Skeletal muscle tissue (tissue), 4 donors: ENCODE results near the gene C5AR2. TPM values are rescaled to one million over a fixed set of nuclear protein-coding genes. Genes with fewer than 3 reads are reported as not detected.

Source experiments
- H3K27ac ChIP-seq: one replicate; pipeline ENCODE4 v1.7.0; 2013; ENCODE audit warnings: mild to moderate bottlenecking, low read depth, low read length, inconsistent platforms
- H3K27me3 ChIP-seq, 3 donors: one replicate each; pipeline ENCODE4 v1.7.0; 2013; ENCODE audit warnings: low read length in 3 of 3; ENCODE audit not compliant: control insufficient read depth in 3 of 3, insufficient read depth in 3 of 3
- H3K36me3 ChIP-seq, 3 donors: one replicate each; pipeline ENCODE4 v1.7.0; 2013; ENCODE audit warnings: low read length in 3 of 3; ENCODE audit not compliant: control insufficient read depth in 3 of 3, insufficient read depth in 3 of 3
- H3K4me1 ChIP-seq, 3 donors: one replicate each; pipeline ENCODE4 v1.7.0; 2013; ENCODE audit warnings: low read length in 3 of 3, mild to moderate bottlenecking in 3 of 3; ENCODE audit not compliant: control insufficient read depth in 3 of 3, insufficient read depth in 3 of 3
- H3K4me3 ChIP-seq, 3 donors: one replicate each; pipeline ENCODE4 v1.7.0; 2013; ENCODE audit warnings: low read length in 3 of 3
- H3K9ac ChIP-seq, 3 donors: one replicate each; pipeline ENCODE4 v1.7.0; 2013; ENCODE audit warnings: low read length in 3 of 3, mild to moderate bottlenecking in 3 of 3, moderate library complexity in 2 of 3, low read depth in 1 of 3
- H3K9me3 ChIP-seq, 3 donors: one replicate each; pipeline ENCODE4 v1.7.0; 2013; ENCODE audit warnings: low read length in 3 of 3; ENCODE audit not compliant: control insufficient read depth in 3 of 3
- total RNA-seq: library from RNA; depleted of rRNA; stranded (reverse); fragments of >200 nt; gene quantifications from one replicate; pipeline ENCODE4 v1.2.3, GENCODE V29; 2014
- donor health status: Osteomylitis.

C5AR2 gene
- total RNA-seq, 1 donor from 2014 or later: 0.52 TPM

DNA sequence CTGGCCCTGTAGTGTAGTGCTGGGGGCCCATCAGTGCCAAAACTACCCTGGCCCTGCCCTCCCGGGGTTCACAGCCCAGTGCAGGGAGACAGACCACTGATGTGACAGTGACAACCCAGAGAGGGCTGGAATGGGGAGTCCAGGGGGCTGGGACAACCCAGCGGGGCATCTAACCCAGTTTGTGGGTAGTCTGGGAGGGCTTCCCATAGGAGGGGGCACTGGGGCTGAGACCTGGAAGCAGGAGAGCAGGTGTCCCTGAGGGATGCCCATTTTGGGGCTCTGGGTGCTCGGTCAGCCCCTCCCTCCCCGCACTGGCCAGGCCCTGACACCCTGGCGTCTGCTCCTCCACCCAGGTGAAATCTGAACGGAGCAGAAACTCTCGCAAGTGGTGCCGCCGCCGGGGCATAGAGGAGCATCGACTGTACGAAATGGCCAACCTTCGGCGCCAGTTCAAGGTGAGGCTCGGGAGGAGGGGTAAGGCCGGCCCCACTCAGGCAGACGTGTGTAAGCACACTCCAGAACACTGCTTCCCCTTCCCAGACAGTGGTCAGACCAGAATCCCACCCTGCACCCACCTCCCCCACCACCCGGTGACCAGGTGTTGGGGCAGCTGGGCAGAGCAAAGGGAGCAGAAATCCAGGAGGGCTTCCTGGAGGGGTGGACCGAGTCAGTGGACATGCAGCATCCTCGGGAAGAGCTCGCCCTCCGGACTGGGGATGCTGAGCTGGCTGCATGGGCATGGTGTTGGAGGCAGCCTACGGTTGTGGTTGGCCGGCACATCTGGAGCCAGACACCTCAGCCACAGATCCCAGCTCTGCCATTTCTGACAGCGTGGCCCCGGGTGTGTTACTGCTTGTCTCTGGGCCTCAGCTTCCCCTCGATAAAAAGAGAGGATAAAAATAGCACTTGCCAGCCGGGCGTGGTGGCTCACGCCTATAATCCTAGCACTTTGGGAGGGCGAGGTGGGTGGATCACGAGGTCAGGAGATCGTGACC lies 41.6 kb downstream of the C5AR2 start:
- Histone ChIP-seq H3K27ac (no peak overlapping the region), H3K36me3 (peaks cover 61 to 65% (median 65%) of the 10 kb centered on the region in 3 donors), H3K27me3 (no peaks in the 10 kb centered on the region), H3K9me3 (no peaks in the 10 kb centered on the region), H3K4me3 (no peak overlapping the region), H3K9ac (no peak overlapping the region), H3K4me1 (peaks cover 0 to 10% (median 7%) of the 10 kb centered on the region in 3 donors)

DNA sequence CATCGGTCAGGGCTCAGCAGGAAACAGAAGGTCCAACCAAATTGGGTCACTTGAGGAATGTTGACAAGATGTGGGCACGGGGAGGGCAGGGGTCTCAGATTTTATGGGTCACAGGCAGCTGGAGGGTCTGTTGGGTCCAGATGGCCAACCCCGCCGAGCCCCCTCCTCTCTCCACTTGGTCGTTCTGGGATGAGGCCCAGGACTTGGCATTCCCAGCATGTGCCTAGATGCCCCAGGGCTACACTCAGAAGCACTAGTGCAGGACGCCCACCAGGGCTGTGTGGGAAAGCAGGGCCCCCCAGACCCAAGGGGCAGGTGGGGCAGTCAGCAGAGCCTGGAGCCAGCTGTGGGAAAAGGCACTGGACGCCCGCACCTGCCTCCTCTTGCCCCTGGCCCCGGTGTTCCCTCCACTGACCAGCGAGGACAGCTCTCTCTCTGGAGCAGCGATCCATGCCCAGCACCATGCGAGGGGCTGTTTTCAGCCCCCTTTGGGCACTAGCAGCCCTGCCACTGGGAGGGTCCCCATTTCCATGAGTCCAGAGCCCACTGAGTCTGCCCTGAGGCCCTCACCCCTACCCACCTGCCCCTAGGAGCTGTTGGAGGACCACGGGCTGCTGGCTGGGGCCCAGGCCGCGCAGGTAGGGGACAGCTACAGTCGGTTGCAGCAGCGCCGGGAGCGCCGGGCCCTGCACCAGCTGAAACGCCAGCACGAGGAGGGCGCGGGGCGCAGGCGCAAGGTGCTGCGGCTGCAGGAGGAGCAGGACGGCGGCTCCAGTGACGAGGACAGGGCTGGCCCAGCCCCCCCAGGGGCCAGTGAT lies 43.1 kb downstream of the C5AR2 start:
- H3K36me3 ChIP-seq: peaks cover 54 to 56% (median 55%) of the 10 kb centered on the region in 3 donors

DNA sequence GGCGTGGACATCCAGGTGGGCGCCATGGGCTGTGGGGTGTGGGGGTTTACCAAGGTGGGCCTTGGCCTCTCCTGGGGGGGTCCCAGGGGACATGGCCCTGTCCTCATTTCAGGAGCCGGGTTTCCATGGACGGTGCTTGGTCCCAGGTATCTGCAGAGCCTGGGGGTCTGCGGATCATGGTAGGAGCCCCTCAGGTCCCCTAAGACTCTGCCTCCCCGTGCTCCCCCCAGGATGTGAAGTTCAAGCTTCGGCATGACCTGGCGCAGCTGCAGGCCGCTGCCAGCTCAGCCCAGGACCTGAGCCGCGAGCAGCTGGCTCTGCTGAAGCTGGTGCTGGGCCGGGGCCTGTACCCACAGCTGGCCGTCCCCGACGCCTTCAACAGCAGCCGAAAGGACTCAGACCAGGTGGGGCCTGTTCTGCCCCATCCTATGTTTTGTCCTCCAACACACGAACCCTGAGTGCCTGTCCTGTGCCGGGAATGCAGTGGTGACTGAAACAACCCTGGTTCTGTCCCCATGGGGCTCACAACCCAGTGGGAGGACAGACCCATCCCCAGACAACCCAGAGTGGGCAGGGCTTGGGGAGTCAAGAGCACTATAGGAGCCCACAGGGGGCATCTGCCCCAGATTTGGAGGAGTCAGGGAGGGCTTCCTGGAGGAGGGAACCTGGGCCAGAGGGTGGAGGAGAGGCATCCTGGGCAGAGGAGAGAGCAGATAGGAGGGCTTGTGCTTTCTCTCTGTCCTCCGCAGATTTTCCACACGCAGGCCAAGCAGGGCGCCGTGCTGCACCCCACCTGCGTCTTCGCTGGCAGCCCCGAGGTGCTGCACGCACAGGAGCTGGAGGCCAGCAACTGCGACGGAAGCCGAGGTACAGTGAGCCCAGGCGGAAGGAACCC lies 44.0 kb downstream of the C5AR2 start:
- Histone ChIP-seq H3K36me3 (peaks cover 54 to 57% (median 57%) of the 10 kb centered on the region in 3 donors), H3K4me1 (peaks cover 9 to 21% (median 15%) of the 10 kb centered on the region in 3 donors), H3K27ac (no peak overlapping the region), H3K9ac (no peak overlapping the region), H3K9me3 (no peaks in the 10 kb centered on the region), H3K27me3 (no peaks in the 10 kb centered on the region), H3K4me3 (no peak overlapping the region)

More for the DNA sequence above, 43.1 kb downstream of the C5AR2 start:
- no peaks in the 10 kb centered on the region for H3K9me3 ChIP-seq
- H3K4me1 ChIP-seq: peaks cover 9 to 21% (median 13%) of the 10 kb centered on the region in 3 donors
- H3K9ac ChIP-seq: no peak overlapping the region
- no peaks in the 10 kb centered on the region for H3K27me3 ChIP-seq
- H3K4me3 ChIP-seq: no peak overlapping the region
- no peak overlapping the region for H3K27ac ChIP-seq

DNA sequence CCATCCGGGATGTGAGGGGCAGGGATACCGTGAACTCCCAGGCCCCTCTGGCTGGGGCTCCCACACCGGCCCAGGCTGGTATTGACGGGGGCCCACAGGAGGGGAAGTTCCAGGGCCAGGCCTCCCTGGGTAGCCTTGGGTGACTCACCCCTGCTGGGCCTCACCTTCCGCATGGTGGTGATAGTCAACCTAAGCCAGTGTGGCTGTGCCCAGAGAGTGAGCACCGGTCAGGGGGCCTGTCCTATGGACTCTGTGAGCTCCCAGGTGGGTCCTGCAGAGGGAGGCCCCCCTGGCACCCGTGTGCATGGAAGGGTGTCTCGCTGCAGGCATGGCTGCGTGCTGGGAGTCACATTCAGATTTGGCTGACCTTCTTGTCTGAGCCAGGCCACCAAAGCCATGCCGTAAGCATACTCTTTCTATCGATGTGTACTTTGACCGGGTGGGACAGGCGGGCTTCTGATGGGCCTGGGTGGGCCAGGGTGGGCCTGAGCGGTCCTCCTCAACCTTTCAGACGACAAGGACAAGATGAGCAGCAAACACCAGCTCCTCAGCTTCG lies 44.7 kb downstream of the C5AR2 start:
- Histone ChIP-seq H3K36me3 (peaks cover 58 to 59% (median 59%) of the 10 kb centered on the region in 3 donors), H3K4me3 (no peak overlapping the region), H3K9ac (no peak overlapping the region), H3K27ac (no peak overlapping the region), H3K4me1 (peaks cover 9 to 21% (median 15%) of the 10 kb centered on the region in 3 donors), H3K27me3 (no peaks in the 10 kb centered on the region), H3K9me3 (no peaks in the 10 kb centered on the region)

DNA sequence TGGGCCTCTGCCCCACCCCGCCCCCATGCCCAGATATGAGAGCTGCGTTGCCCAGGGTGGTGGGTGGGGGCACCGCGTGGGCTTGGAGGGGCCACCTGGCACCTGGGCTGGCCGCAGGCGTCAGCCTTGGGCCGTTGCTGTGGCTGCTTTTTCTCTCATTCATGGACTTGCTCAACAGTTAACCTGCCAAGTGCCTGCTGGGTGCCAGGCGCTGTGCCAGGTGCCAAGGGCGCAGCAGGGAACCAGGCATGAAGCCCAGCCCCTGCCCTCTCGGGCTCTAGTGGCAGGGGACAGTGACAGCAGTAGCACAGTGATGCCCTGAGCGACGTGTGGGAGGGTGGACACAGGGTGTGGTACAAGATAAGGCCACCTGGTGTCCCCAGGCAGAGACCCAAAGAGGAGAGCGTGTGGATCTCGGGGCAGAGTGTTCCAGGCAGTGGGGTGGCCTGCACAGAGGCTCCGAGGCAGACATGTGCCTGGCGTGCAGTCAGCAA lies 45.3 kb downstream of the C5AR2 start:
- Histone ChIP-seq H3K4me1 (peaks cover 9 to 21% (median 15%) of the 10 kb centered on the region in 3 donors), H3K9ac (no peak overlapping the region), H3K27ac (no peak overlapping the region), H3K27me3 (no peaks in the 10 kb centered on the region), H3K9me3 (no peaks in the 10 kb centered on the region), H3K36me3 (peaks cover 60 to 65% (median 64%) of the 10 kb centered on the region in 3 donors), H3K4me3 (no peak overlapping the region)

DNA sequence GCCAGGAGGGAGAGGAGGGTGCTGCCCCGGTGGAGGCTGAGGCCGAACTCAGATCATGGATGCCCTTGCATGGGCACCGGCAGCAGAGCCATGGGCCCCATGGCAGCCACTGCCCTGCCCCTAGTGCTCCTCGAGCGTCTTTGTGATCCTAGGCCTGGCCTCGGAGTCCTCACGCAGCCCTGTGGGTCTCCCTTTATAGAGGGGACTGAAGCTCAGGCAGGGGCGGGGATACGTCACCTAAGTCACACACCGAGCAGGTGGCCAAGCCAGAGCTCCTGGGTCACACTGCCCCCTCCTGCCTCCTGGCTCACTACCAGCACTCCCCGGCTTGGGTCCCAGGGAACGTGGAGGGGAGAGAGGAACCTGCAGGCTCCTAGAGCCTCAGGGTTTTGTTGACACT lies 45.8 kb downstream of the C5AR2 start:
- Histone ChIP-seq H3K36me3 (peaks cover 58 to 66% (median 64%) of the 10 kb centered on the region in 3 donors), H3K4me1 (peaks cover 9 to 21% (median 15%) of the 10 kb centered on the region in 3 donors), H3K4me3 (no peak overlapping the region), H3K9me3 (no peaks in the 10 kb centered on the region), H3K9ac (no peak overlapping the region), H3K27me3 (no peaks in the 10 kb centered on the region), H3K27ac (no peak overlapping the region)

DNA sequence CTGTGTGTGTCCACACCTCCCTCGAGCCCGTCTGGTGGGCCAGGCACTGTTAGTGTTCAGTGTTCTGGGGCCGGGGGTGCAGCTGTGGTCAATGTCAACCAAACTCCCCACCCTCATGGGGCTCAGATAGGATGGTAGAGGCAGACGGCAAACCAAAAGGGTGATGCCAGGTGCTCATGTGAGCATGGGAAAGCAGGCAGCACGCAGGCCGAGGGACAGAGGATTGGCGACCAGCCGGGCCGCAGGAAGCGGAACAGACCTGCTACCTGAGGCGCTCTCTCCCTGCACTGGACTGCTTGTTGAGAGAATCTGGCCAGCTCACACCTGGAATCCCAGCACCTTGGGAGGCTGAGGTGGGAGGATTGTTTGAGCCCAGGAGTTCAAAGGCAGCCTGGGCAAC lies 46.3 kb downstream of the C5AR2 start:
- peaks cover 9 to 21% (median 15%) of the 10 kb centered on the region in 3 donors for H3K4me1 ChIP-seq
- H3K9ac ChIP-seq: no peak overlapping the region
- peaks cover 58 to 66% (median 60%) of the 10 kb centered on the region in 3 donors for H3K36me3 ChIP-seq
- H3K27ac ChIP-seq: no peak overlapping the region
- no peaks in the 10 kb centered on the region for H3K9me3 ChIP-seq
- no peak overlapping the region for H3K4me3 ChIP-seq
- H3K27me3 ChIP-seq: no peaks in the 10 kb centered on the region

DNA sequence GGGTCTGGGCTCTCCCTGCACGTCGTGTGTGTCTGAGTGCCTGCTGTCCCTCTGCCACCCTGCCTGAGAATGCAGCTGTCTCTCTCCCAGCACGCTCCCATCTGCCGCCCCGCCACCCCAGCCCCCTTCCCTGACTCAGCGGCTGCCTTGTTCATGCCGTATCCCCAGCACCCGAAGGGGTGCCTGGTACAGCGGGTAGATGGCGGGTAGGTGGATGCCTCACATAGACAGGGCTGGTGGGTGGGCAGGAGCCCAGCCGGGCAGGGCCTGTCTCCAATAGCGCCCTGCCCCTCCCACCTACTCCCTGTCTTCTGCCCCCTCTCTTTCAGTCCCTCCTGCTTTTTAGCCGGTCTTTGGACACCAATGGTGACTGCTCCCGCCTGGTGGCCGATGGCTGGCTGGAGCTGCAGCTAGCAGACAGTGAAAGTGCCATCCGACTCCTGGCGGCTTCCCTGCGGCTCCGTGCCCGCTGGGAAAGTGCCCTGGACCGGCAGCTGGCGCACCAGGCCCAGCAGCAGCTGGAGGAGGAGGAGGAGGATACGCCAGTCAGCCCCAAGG lies 47.5 kb downstream of the C5AR2 start:
- Histone ChIP-seq H3K27ac (no peak overlapping the region), H3K4me3 (no peak overlapping the region), H3K9me3 (no peaks in the 10 kb centered on the region), H3K27me3 (no peaks in the 10 kb centered on the region), H3K36me3 (peaks cover 48 to 61% (median 53%) of the 10 kb centered on the region in 3 donors), H3K4me1 (peaks cover 9 to 24% (median 15%) of the 10 kb centered on the region in 3 donors), H3K9ac (peak overlapping the region in 1 of 3 donors; percentile 45)
